Calu3 (cell line): Measurements from ENCODE around the gene STK32A. TPM values are rescaled to one million over a fixed set of nuclear protein-coding genes. Genes with fewer than 3 reads are reported as not detected.

Experiments
- BruUV-seq: library from RNA; stranded (reverse); fragments of 400-500 nt; replicated peaks from 2 replicates; lab custom pipeline; 2021; lab: Mats Ljungman, UMichigan
- CTCF ChIA-PET: fragments of 300-600 bp; sonication (Branson Sonifier 250); formaldehyde crosslinking; loops from one replicate; lab custom pipeline; 2022; ENCODE audit warnings: antibody characterized with exemption; lab: Charles Lee
- DNase-seq: peaks from one replicate; pipeline ENCODE4 v3.0.0; 2022
- H3K27ac Mint-ChIP-seq: one replicate; pipeline ENCODE4 v1.8.0; 2022; ENCODE audit warnings: mixed read lengths; ENCODE audit not compliant: unreplicated experiment
- H3K27me3 Mint-ChIP-seq: one replicate; pipeline ENCODE4 v1.8.0; 2022; ENCODE audit warnings: mixed read lengths; ENCODE audit not compliant: unreplicated experiment
- H3K36me3 Mint-ChIP-seq: one replicate; pipeline ENCODE4 v1.8.0; 2022; ENCODE audit warnings: mild to moderate bottlenecking, moderate library complexity, mixed read lengths; ENCODE audit not compliant: insufficient read depth, unreplicated experiment
- H3K4me1 Mint-ChIP-seq: one replicate; pipeline ENCODE4 v1.8.0; 2022; ENCODE audit warnings: mild to moderate bottlenecking, low read depth, mixed read lengths; ENCODE audit not compliant: unreplicated experiment
- H3K4me3 Mint-ChIP-seq: one replicate; pipeline ENCODE4 v1.8.0; 2022; ENCODE audit warnings: mild to moderate bottlenecking, low read depth, moderate library complexity, mixed read lengths; ENCODE audit not compliant: unreplicated experiment
- H3K9me3 Mint-ChIP-seq: one replicate; pipeline ENCODE4 v1.8.0; 2022; ENCODE audit warnings: low read depth, mixed read lengths; ENCODE audit not compliant: unreplicated experiment
- CTCF ChIP-seq: fragments of 200-600 bp; IDR thresholded peaks from one replicate; pipeline ENCODE4 v1.8.0; 2022; ENCODE audit warnings: antibody characterized with exemption; ENCODE audit not compliant: unreplicated experiment
- intact Hi-C: fragments of 100-400 bp; cut with micrococcal nuclease; formaldehyde crosslinking; loops from one replicate; pipeline ENCODE4 v1.10.0; 2022; ENCODE audit not compliant: unreplicated experiment
- total RNA-seq: library from RNA; stranded (reverse); gene quantifications from 2 replicates; pipeline ENCODE4 v1.2.3, GENCODE V29; 2022

Gene STK32A
- total RNA-seq, 1 experiment from 2014 or later, result 32.5 TPM

- H3K4me3 Mint-ChIP-seq, result no peak overlapping the region
- CTCF ChIA-PET, result no interaction called here
- H3K27me3 Mint-ChIP-seq, result no peaks in the 10 kb centered on the region
- H3K4me1 Mint-ChIP-seq, result peaks cover 26% of the 10 kb centered on the region
- H3K27ac Mint-ChIP-seq, result no peak overlapping the region
- DNase-seq, result no peak
- peaks cover 12% of the 10 kb centered on the region for H3K36me3 Mint-ChIP-seq
- no TSS peak for BruUV-seq
- no peak for TF ChIP-seq CTCF
- H3K9me3 Mint-ChIP-seq, result no peaks in the 10 kb centered on the region
- intact Hi-C loops, result no loop called here
Measured at GRCh38 chr5:147327421-147327820, 92.6 kb downstream of the STK32A start.

- peaks cover 31% of the 10 kb centered on the region for H3K4me1 Mint-ChIP-seq
- H3K9me3 Mint-ChIP-seq, result no peaks in the 10 kb centered on the region
- no peak overlapping the region for H3K27ac Mint-ChIP-seq
- CTCF ChIA-PET, result no interaction called here
- no peaks in the 10 kb centered on the region for H3K27me3 Mint-ChIP-seq
- H3K4me3 Mint-ChIP-seq, result no peak overlapping the region
- DNase-seq, result no peak
- intact Hi-C loops, result no loop called here
- TF ChIP-seq CTCF, result no peak
- BruUV-seq, result no TSS peak
- peaks cover 12% of the 10 kb centered on the region for H3K36me3 Mint-ChIP-seq
Measured at GRCh38 chr5:147327905-147328304, 93.1 kb downstream of the STK32A start.

- Mint-ChIP-seq H3K4me3 (no peak overlapping the region), H3K27ac (no peak overlapping the region), H3K36me3 (no peaks in the 10 kb centered on the region), H3K9me3 (peaks cover 3% of the 10 kb centered on the region), H3K4me1 (peaks cover 33% of the 10 kb centered on the region), H3K27me3 (no peaks in the 10 kb centered on the region)
- intact Hi-C loops, result no loop called here
- DNase-seq, result no peak
- CTCF ChIA-PET, result interaction anchor here (0.6 to 0.7 kb wide), 2 partner anchors 21 to 29 kb away, joined by 3 to 4 read pairs; no protein-coding TSS in a partner anchor
- no peak for TF ChIP-seq CTCF
- BruUV-seq, result no TSS peak
Measured at GRCh38 chr5:147332658-147333057, 97.8 kb downstream of the STK32A start.

- no TSS peak for BruUV-seq
- CTCF ChIA-PET, result no interaction called here
- no peak for TF ChIP-seq CTCF
- Mint-ChIP-seq H3K27ac (no peak overlapping the region), H3K4me3 (no peak overlapping the region), H3K9me3 (peaks cover 8% of the 10 kb centered on the region), H3K36me3 (no peaks in the 10 kb centered on the region), H3K4me1 (peaks cover 24% of the 10 kb centered on the region), H3K27me3 (no peaks in the 10 kb centered on the region)
- intact Hi-C loops, result no loop called here
- DNase-seq, result no peak
Measured at GRCh38 chr5:147336876-147337275, 102.0 kb downstream of the STK32A start.
